Measurements from ENCODE around the gene CD99L2. TPM values are rescaled to one million over a fixed set of nuclear protein-coding genes. Genes with fewer than 3 reads are reported as not detected.

CD99L2 gene
- total RNA-seq, 4 donors from 2014 or later, result 97.2 to 122 (median 112) TPM

DNA sequence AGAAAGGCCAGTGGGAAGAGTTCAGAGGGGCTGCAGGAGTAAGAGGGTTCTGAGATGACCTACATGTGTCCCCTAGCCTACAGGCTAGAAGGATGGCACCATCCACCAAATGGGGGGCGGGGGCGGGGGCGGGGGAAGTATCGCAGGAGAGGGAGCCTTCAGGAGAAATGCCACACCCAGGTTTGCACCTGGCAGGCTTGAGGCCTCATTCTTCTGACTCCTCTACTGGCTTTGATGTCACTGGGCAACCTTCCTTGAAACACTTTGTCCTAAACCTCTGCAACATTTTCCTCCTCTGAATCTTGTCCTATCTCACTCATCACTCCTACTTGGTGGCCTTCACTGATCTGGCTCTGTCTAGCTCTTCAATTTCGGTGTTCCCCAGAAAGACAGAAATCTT is 24.0 kb downstream of the CD99L2 start:
- Histone ChIP-seq H3K27me3 (no peaks in the 10 kb centered on the region), H3K4me1 (peaks cover 0 to 18% (median 0%) of the 10 kb centered on the region in 4 donors), H3K9me3 (no peaks in the 10 kb centered on the region), H3K36me3 (no peaks in the 10 kb centered on the region), H3K27ac (no peak overlapping the region), H3K4me3 (no peak overlapping the region)
- 69 to 98% methylated on average over 3 to 5 of the region's 5 CpGs for WGBS, 2 donors
- TF ChIP-seq POLR2A (IDR thresholded peaks at IDR 0.05) (no peak), EP300 (IDR thresholded peaks at IDR 0.05) (no peak), CTCF (IDR thresholded peaks at IDR 0.05) (no peak)
- no peak for DNase-seq (ENCODE audit: low spot score in 2 of 2)

- peaks cover 0 to 18% (median 0%) of the 10 kb centered on the region in 4 donors for H3K4me1 ChIP-seq
- no peak for TF ChIP-seq CTCF (IDR thresholded peaks at IDR 0.05)
- no peak for TF ChIP-seq POLR2A (IDR thresholded peaks at IDR 0.05)
- TF ChIP-seq EP300 (IDR thresholded peaks at IDR 0.05), result no peak
- H3K27ac ChIP-seq, result no peak overlapping the region
These were observed 24.9 kb downstream of the CD99L2 start for GRCh38 chrX:150873616-150874015.

DNA sequence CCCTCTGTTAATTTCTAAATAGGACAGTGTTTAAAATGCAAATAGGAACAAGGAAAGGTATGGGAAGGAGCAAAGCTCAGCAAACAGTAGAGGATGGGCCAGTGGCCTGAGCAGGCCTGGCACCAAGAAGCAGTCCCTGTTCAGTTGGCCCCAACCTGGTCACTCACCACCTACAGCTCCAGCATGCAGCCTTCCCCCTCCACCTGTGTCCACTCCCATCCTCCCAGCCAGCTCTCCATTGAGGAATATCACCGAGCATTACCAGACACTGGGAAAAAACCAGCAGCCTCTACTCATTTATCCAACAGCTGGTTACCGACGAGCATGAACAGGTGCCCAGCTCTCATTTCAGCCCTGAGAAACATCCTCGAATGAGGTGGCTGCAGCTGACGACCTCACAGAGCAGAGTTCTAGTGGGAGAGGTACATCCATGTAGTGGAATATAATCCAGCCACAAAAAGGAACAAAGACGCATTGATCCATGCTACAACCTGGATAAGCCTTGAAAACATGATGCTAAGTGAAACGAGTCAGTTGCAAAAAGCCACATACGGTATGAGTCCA is 25.6 kb downstream of the CD99L2 start:
- H3K36me3 ChIP-seq, result no peaks in the 10 kb centered on the region
- 76 to 88% methylated on average over 8 of the region's 8 CpGs for WGBS, 2 donors
- H3K4me1 ChIP-seq, result peaks cover 0 to 18% (median 0%) of the 10 kb centered on the region in 4 donors
- H3K27ac ChIP-seq, result no peak overlapping the region
- TF ChIP-seq EP300 (IDR thresholded peaks at IDR 0.05) (no peak), CTCF (IDR thresholded peaks at IDR 0.05) (no peak), POLR2A (IDR thresholded peaks at IDR 0.05) (no peak)
- H3K27me3 ChIP-seq, result no peaks in the 10 kb centered on the region
- no peak for DNase-seq (ENCODE audit: low spot score in 2 of 2)
- no peaks in the 10 kb centered on the region for H3K9me3 ChIP-seq
- no peak overlapping the region for H3K4me3 ChIP-seq

More at GRCh38 chrX:150873616-150874015, 24.9 kb downstream of the CD99L2 start:
- no peak for DNase-seq (ENCODE audit: low spot score in 2 of 2)
- no peaks in the 10 kb centered on the region for H3K36me3 ChIP-seq
- no peaks in the 10 kb centered on the region for H3K9me3 ChIP-seq
- WGBS, 2 donors, result 82 to 83% methylated on average over 1 of the region's 1 CpG
- H3K27me3 ChIP-seq, result no peaks in the 10 kb centered on the region
- H3K4me3 ChIP-seq, result no peak overlapping the region

- no peak overlapping the region for H3K27ac ChIP-seq
- TF ChIP-seq EP300 (IDR thresholded peaks at IDR 0.05) (no peak), POLR2A (IDR thresholded peaks at IDR 0.05) (no peak), CTCF (IDR thresholded peaks at IDR 0.05) (no peak)
- WGBS, 2 donors, result 56 to 72% methylated on average over 3 of the region's 3 CpGs
- H3K27me3 ChIP-seq, result no peaks in the 10 kb centered on the region
- no peaks in the 10 kb centered on the region for H3K36me3 ChIP-seq
- no peak overlapping the region for H3K4me3 ChIP-seq
- no peaks in the 10 kb centered on the region for H3K9me3 ChIP-seq
- DNase-seq (ENCODE audit: low spot score in 2 of 2), result no peak
- H3K4me1 ChIP-seq, result peaks cover 0 to 18% (median 0%) of the 10 kb centered on the region in 4 donors
These were observed 27.1 kb downstream of the CD99L2 start for GRCh38 chrX:150871341-150871811.

DNA sequence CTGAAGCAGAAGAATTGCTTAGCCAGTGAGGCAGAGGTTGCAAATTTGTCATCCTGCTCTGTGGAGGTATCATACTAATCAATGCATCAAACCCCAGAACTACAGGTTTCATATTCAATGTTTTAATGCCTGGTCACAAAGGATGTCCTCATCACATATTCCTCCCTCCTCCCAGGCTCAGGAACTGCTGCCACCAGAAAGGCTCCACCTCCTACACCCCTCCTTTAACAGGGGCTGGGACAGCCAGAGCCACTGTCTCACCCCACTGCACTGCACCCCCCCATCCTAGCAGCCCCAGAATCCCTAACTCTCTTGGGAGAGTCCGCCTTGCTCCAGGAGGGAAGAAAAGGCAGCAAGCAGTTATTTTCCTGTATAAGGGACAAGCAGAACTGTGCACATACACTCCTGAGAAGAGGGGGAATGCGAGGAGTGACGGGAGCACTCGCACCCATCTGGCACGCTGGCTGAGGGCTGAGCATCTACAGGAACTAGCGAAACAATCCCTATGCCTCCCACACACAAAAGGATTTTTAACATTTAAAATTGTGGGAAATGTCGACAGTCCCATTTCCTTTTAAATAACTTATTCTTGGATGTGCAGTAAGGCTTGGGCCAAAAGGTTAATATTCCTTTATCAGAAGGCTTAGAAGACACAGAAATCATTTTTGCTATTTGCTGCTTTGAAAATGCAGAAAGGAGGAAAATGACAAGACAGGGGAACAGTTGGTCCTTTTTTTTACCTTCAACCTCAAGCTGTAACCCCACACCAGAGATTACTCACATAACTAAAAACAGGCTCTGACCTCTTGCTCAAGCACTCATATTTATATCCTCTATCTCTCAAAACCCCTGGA is 27.8 kb downstream of the CD99L2 start:
- Histone ChIP-seq H3K4me1 (peaks cover 0 to 18% (median 0%) of the 10 kb centered on the region in 4 donors), H3K27me3 (no peaks in the 10 kb centered on the region), H3K27ac (peak overlapping the region in 2 of 4 donors; percentile 5 to 20), H3K36me3 (peaks cover 0 to 3% (median 0%) of the 10 kb centered on the region in 3 donors), H3K9me3 (no peaks in the 10 kb centered on the region), H3K4me3 (no peak overlapping the region)
- no peak for TF ChIP-seq EP300 (IDR thresholded peaks at IDR 0.05)
- no peak for TF ChIP-seq CTCF (IDR thresholded peaks at IDR 0.05)
- TF ChIP-seq POLR2A (IDR thresholded peaks at IDR 0.05), result no peak
- WGBS, 2 donors, result 28 to 61% methylated on average over 6 to 7 of the region's 7 CpGs
- no peak for DNase-seq (ENCODE audit: low spot score in 2 of 2)

All from tibial nerve (tissue), 4 donors.